Motor neuron (in vitro differentiated cells): Measurements from ENCODE around the gene VPS45. TPM values are rescaled to one million over a fixed set of nuclear protein-coding genes. Genes with fewer than 3 reads are reported as not detected.

ENCODE experiments used
- ATAC-seq, 8 experiments: fragments of 200-7000 bp; cut with Tn5 transposase; replicated peaks in 6 of 8; 2 replicates each; pipeline ENCODE4 v1.8.0; 2021; ENCODE audit warnings: mild to moderate bottlenecking in 8 of 8, moderate library complexity in 8 of 8
- H3K27ac ChIP-seq, 2 donors: fragments of 250-450 bp; sonication (Bioruptor Pico); 2 replicates each; pipeline ENCODE4 v1.9.0; 2021; ENCODE audit warnings: antibody characterized with exemption in 2 of 2, mild to moderate bottlenecking in 2 of 2, moderate library complexity in 1 of 2
- H3K4me1 ChIP-seq, 2 donors: fragments of 250-450 bp; sonication (Bioruptor Pico); replicated peaks in 1 of 2; 2 replicates each; pipeline ENCODE4 v1.6.1; 2021; ENCODE audit warnings: antibody characterized with exemption in 2 of 2, mild to moderate bottlenecking in 2 of 2, moderate library complexity in 1 of 2
- H3K4me3 ChIP-seq, 5 donors: fragments of 250-450 bp; sonication (Bioruptor Pico); 2 replicates each; pipeline ENCODE4 v1.9.0; 2021; ENCODE audit warnings: antibody characterized with exemption in 5 of 5, mild to moderate bottlenecking in 5 of 5, moderate library complexity in 4 of 5
- WGBS, 10 experiments: fragments of 450-650 bp; shearing (Covaris generic); methylation state at CpG; one replicate each; pipeline ENCODE4 v1.0.0; 2022; 5-methylcytosine and 5-hydroxymethylcytosine counted together
- in situ Hi-C, 9 experiments: fragments of 400-800 bp; cut with MboI; loops; one replicate each; pipeline ENCODE4 v1.15.0; 2021; ENCODE audit warnings: low sequenced_read_pairs in 9 of 9, low pct_unique_long_range_greater_than_20kb in 2 of 9; ENCODE audit not compliant: unreplicated experiment in 9 of 9
- total RNA-seq, 8 experiments: library from RNA; unstranded; fragments of 300-600 nt; gene quantifications; 2 replicates each; pipeline versions ENCODE4 v1.2.3 to v1.2.4, GENCODE V29; 2022

The VPS45 gene
- total RNA-seq, 8 experiments from 2014 or later = 37.4 to 109 (median 75.6) TPM

GRCh38 chr1:150187560-150187931, 120.0 kb downstream of the VPS45 start:
- in situ Hi-C loops = loop anchor here in 5 of 9 experiments (10.0 to 25.0 kb wide), 4 partner anchors 100 to 250 kb away; partner anchors contain the start of genes MTMR11 (in 1 of the 5) and SF3B4 (in 1 of the 5)

GRCh38 chr1:150192012-150192411, 124.4 kb downstream of the VPS45 start:
- in situ Hi-C loops = loop anchor here in 5 of 9 experiments (25.0 kb wide), 3 partner anchors 105 to 255 kb away; partner anchors contain the start of genes MTMR11 (in 1 of the 5) and SF3B4 (in 1 of the 5)
- Histone ChIP-seq H3K4me3 (no peak overlapping the region), H3K27ac (no peak overlapping the region), H3K4me1 (no peaks in the 10 kb centered on the region)
- ATAC-seq = no peak
- 29 to 100% (median 94%) methylated on average over 1 to 2 of the region's 2 CpGs; no CpG with 5 or more reads in 1 of the 10 experiments for WGBS, 10 experiments

More at GRCh38 chr1:150187560-150187931, 120.0 kb downstream of the VPS45 start:
- peaks cover 0 to 3% of the 10 kb centered on the region in 2 donors for H3K4me1 ChIP-seq
- no peak overlapping the region for H3K27ac ChIP-seq
- ATAC-seq = peak in 3 of 8 experiments; percentile 11 to 54 (median 21)
- WGBS, 10 experiments = 0 to 74% (median 50%) methylated on average over 2 to 3 of the region's 3 CpGs; no CpG with 5 or more reads in 3 of the 10 experiments
- no peak overlapping the region for H3K4me3 ChIP-seq

- H3K4me1 ChIP-seq = no peaks in the 10 kb centered on the region
- H3K4me3 ChIP-seq = no peak overlapping the region
- peak in 3 of 8 experiments; percentile 28 to 61 (median 50) for ATAC-seq
- H3K27ac ChIP-seq = no peak overlapping the region
- WGBS, 10 experiments = 40 to 100% (median 70%) methylated on average over 1 to 4 of the region's 4 CpGs; no CpG with 5 or more reads in 1 of the 10 experiments
- in situ Hi-C loops = loop anchor here in 5 of 9 experiments (25.0 kb wide), 3 partner anchors 107 to 257 kb away; partner anchors contain the start of genes MTMR11 (in 1 of the 5) and SF3B4 (in 1 of the 5)
Measured at GRCh38 chr1:150194381-150195031, 126.9 kb downstream of the VPS45 start.

Other genes starting within 250 kb of the VPS45 start
- gene BOLA1, start 168.2 kb upstream of the VPS45 start, total RNA-seq = 10 to 100 TPM in 7 of 8 experiments, 1 to 10 TPM in 1; 9.4 to 20.8 (median 13.9) TPM
- gene SV2A, start 149.9 kb upstream of the VPS45 start, total RNA-seq = 100 to 1,000 TPM in 2 of 8 experiments, 10 to 100 TPM in 4, 1 to 10 TPM in 1, under 1 TPM in 1; 0.31 to 109 (median 59.7) TPM
- 10 to 100 TPM; 17.0 to 47.8 (median 28.1) TPM for gene SF3B4, start 140.0 kb upstream of the VPS45 start, total RNA-seq
- gene MTMR11, start 130.9 kb upstream of the VPS45 start, total RNA-seq = 1 to 10 TPM; 1.0 to 7.4 (median 4.5) TPM
- gene OTUD7B, start 57.0 kb upstream of the VPS45 start, total RNA-seq = 10 to 100 TPM in 6 of 8 experiments, 1 to 10 TPM in 2; 9.5 to 17.7 (median 11.9) TPM
- gene PLEKHO1, start 82.1 kb downstream of the VPS45 start, total RNA-seq = 100 to 1,000 TPM in 1 of 8 experiments, 10 to 100 TPM in 7; 28.1 to 143 (median 48.9) TPM
- gene ANP32E, start 168.3 kb downstream of the VPS45 start, total RNA-seq = 100 to 1,000 TPM in 1 of 8 experiments, 10 to 100 TPM in 7; 34.6 to 147 (median 54.7) TPM
- gene CA14, start 190.0 kb downstream of the VPS45 start, total RNA-seq = 10 to 100 TPM in 5 of 8 experiments, 1 to 10 TPM in 2, under 1 TPM in 1; 0.56 to 86.1 (median 28.3) TPM
- 100 to 1,000 TPM in 5 of 8 experiments, 10 to 100 TPM in 3; 70.5 to 134 (median 109) TPM for gene APH1A, start 201.2 kb downstream of the VPS45 start, total RNA-seq
- gene C1orf54, start 205.0 kb downstream of the VPS45 start, total RNA-seq = 100 to 1,000 TPM in 1 of 8 experiments, 10 to 100 TPM in 4, 1 to 10 TPM in 3; 1.9 to 104 (median 50.2) TPM
- 10 to 100 TPM in 1 of 8 experiments, 1 to 10 TPM in 5, under 1 TPM in 2; 0.72 to 11.6 (median 5.8) TPM for gene CIART, start 214.8 kb downstream of the VPS45 start, total RNA-seq
- gene MRPS21, start 226.1 kb downstream of the VPS45 start, total RNA-seq = 100 to 1,000 TPM; 104 to 198 (median 121) TPM